Dendritic cell treated with granulocyte-macrophage colony-stimulating factor and Interleukin-4, amounts not matched to agents 40 ng/mL and 50 ng/mL, for 4 days (primary cell): ENCODE measurements around the gene CCL13.
A peak's percentile ranks its signal among the peaks of the same experiment; 100 is the strongest.

Experiments used
- H3K27ac Mint-ChIP-seq: one replicate; pipeline ENCODE4 v1.8.0; 2022; ENCODE audit warnings: mild to moderate bottlenecking, mixed read lengths
- H3K27me3 Mint-ChIP-seq: one replicate; pipeline ENCODE4 v1.8.0; 2022; ENCODE audit warnings: mild to moderate bottlenecking, mixed read lengths
- H3K36me3 Mint-ChIP-seq: one replicate; pipeline ENCODE4 v1.8.0; 2022; ENCODE audit warnings: low read depth, mixed read lengths
- H3K4me1 Mint-ChIP-seq: one replicate; pipeline ENCODE4 v1.8.0; 2022; ENCODE audit warnings: low read depth, mixed read lengths
- H3K4me3 Mint-ChIP-seq: one replicate; pipeline ENCODE4 v1.8.0; 2022; ENCODE audit warnings: mild to moderate bottlenecking, moderate library complexity, mixed read lengths
- H3K9me3 Mint-ChIP-seq: one replicate; pipeline ENCODE4 v1.8.0; 2022; ENCODE audit warnings: mixed read lengths
- intact Hi-C: fragments of 100-400 bp; cut with micrococcal nuclease; formaldehyde crosslinking; loops from one replicate; pipeline ENCODE4 v1.15.0; 2022

CCL13 gene

GRCh38 chr17:34367486-34368195 is 11.4 kb downstream of the CCL13 start:
- Mint-ChIP-seq H3K27me3 (peaks cover 9% of the 10 kb centered on the region), H3K27ac (no peak overlapping the region)

DNA sequence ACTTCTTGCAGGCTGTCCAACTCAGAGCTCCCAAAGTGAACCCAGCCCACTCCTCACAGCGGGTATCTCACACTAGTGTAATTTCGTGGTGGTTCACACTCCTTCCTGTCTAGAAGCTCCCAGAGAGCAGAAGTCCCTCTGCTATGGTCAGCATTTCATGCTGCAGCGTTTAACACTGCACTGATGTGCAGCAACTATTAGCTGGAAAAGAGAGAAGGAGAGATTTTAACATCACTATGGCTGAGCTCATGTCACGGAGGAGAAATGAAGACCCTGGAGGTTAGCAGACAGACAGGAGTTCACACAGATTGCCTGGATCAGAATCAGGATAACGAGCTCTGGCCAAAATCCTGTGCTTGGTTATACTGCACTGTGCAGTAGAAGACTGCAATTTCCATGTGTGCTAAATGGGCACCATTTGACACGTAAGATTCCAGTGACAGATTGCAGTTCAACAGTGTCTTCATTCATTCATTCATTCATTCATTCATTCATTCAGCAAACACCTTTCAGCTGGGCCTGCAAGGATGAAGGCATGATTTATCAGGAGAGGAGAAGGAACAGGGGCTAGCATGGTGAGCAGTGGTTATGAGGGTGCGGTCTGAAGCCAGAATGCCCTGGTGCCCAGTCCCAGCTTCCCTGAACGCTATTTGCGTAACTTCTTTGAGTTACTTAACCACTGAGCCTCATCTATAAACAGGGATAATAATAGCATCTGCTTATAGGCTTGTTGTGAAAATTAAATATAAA is 12.1 kb downstream of the CCL13 start:
- no peaks in the 10 kb centered on the region for H3K36me3 Mint-ChIP-seq
- H3K4me1 Mint-ChIP-seq, result peaks cover 1% of the 10 kb centered on the region
- intact Hi-C loops, result no loop called here
- H3K4me3 Mint-ChIP-seq, result no peak overlapping the region
- H3K27me3 Mint-ChIP-seq, result peaks cover 10% of the 10 kb centered on the region
- H3K9me3 Mint-ChIP-seq, result no peaks in the 10 kb centered on the region
- no peak overlapping the region for H3K27ac Mint-ChIP-seq

More at GRCh38 chr17:34367486-34368195, 11.4 kb downstream of the CCL13 start:
- Mint-ChIP-seq H3K4me3 (no peak overlapping the region), H3K36me3 (no peaks in the 10 kb centered on the region), H3K4me1 (peaks cover 9% of the 10 kb centered on the region), H3K9me3 (no peaks in the 10 kb centered on the region)
- intact Hi-C loops, result no loop called here

- Mint-ChIP-seq H3K4me3 (no peak overlapping the region), H3K27me3 (peaks cover 10% of the 10 kb centered on the region), H3K9me3 (no peaks in the 10 kb centered on the region), H3K27ac (no peak overlapping the region), H3K4me1 (no peaks in the 10 kb centered on the region), H3K36me3 (no peaks in the 10 kb centered on the region)
- intact Hi-C loops, result no loop called here
Observed at GRCh38 chr17:34368946-34369500, 12.7 kb downstream of the CCL13 start.

DNA sequence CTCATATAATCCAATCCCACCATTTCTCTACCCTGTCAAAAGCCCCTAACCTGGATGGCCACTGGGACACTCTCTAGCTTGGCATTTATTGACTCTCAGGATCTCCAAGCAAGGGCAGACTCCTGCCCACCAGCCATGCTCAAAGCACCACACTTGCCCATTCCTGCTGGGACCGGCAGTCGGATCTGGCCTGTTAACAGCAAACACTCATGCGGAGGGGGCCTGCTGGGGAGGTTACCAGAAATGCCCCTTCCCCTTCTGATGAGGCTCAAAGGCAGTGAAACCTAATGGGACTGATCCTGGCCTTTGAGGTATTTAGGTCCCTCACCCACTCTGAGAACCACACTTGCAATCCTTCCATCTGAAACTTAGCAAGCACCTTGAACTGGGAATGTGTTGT is 13.3 kb downstream of the CCL13 start:
- Mint-ChIP-seq H3K27me3 (peaks cover 8% of the 10 kb centered on the region), H3K27ac (peak overlapping the region; percentile 33), H3K9me3 (no peaks in the 10 kb centered on the region), H3K36me3 (no peaks in the 10 kb centered on the region), H3K4me3 (no peak overlapping the region), H3K4me1 (peaks cover under 1% of the 10 kb centered on the region)
- intact Hi-C loops, result no loop called here

GRCh38 chr17:34370376-34370996 is 14.2 kb downstream of the CCL13 start:
- no peak overlapping the region for H3K4me3 Mint-ChIP-seq
- no peaks in the 10 kb centered on the region for H3K36me3 Mint-ChIP-seq
- no peaks in the 10 kb centered on the region for H3K9me3 Mint-ChIP-seq
- H3K27ac Mint-ChIP-seq, result peak overlapping the region; percentile 37
- peaks cover 3% of the 10 kb centered on the region for H3K27me3 Mint-ChIP-seq
- intact Hi-C loops, result no loop called here
- peaks cover 7% of the 10 kb centered on the region for H3K4me1 Mint-ChIP-seq

DNA sequence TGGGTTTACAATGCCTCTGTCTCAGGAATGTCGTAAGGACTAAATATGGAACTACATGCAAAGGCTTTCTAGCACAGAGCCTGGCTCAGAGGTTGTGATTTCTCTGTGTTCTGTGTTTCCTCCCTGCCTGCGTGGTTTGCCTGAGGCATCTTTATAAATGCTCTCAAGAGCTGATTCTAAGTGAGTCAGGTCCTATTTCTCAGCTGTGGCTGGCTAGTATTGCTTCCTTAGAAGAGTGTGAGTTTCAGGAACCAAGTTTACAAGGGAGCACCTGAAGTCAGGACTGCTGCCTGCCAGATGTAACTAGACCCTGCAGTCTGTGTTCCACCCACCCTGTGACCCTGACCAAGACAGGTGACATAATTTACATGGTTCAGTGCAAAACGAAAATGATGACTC is 14.7 kb downstream of the CCL13 start:
- Mint-ChIP-seq H3K4me1 (peaks cover 12% of the 10 kb centered on the region), H3K9me3 (no peaks in the 10 kb centered on the region), H3K36me3 (no peaks in the 10 kb centered on the region), H3K27me3 (peaks cover 5% of the 10 kb centered on the region), H3K4me3 (no peak overlapping the region), H3K27ac (peak overlapping the region; percentile 37)
- intact Hi-C loops, result no loop called here

DNA sequence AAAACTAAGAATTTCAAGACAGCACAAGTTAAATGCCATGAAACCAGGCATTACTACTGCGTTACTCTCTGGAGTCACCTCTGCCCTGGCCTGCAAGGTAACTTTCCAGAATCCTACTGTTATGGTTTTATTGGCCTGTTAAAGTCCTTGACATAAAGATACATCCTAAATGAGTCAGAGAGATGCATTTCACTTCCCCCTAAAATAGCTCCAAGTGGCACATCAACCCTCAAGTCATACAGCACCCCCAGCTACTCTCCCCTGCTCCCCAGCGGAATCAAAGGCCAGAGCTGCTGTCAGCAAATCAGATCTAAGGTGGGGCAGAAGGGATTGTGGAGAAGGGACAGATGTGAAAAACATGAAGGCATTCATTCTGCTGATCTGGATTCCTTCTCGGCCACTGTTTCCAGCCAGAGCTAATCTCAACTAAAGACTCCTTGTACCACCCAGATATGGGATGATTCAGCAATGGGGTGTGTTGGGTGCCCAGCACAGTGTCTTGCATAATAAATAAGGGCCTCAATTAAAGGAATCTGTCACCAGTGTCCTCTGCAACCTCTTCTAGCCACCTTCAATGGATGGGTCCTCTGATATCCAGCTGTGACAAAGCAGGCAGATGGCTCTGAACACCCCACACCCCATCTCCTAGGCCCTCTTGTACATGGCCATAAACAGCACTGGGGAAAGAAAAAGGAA is 15.3 kb downstream of the CCL13 start:
- no peaks in the 10 kb centered on the region for H3K9me3 Mint-ChIP-seq
- intact Hi-C loops, result no loop called here
- H3K27ac Mint-ChIP-seq, result peak overlapping the region; percentile 37
- peaks cover 5% of the 10 kb centered on the region for H3K27me3 Mint-ChIP-seq
- peaks cover 18% of the 10 kb centered on the region for H3K4me1 Mint-ChIP-seq
- no peaks in the 10 kb centered on the region for H3K36me3 Mint-ChIP-seq
- H3K4me3 Mint-ChIP-seq, result no peak overlapping the region

DNA sequence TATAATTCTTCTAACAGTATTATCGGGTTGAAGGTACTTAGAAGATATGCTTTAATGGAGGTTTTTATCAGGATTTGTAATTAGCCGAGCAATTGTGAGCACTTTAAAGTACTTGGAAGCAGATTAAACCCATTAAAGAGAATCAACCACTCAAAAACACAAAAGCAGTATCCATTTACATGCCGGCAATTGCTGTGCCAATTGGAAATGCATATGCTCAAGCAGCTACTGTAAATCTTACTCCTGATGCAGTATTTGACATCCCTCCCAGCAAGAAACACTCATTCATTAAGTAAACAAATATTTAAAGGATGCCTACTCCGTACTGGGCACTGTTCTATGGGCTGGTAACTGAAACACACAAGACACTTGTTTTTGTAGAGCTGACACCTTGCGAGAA is 18.2 kb downstream of the CCL13 start:
- H3K27ac Mint-ChIP-seq, result no peak overlapping the region
- no peaks in the 10 kb centered on the region for H3K36me3 Mint-ChIP-seq
- no peak overlapping the region for H3K4me3 Mint-ChIP-seq
- peaks cover 40% of the 10 kb centered on the region for H3K4me1 Mint-ChIP-seq
- intact Hi-C loops, result no loop called here
- H3K27me3 Mint-ChIP-seq, result peaks cover 5% of the 10 kb centered on the region
- H3K9me3 Mint-ChIP-seq, result no peaks in the 10 kb centered on the region

DNA sequence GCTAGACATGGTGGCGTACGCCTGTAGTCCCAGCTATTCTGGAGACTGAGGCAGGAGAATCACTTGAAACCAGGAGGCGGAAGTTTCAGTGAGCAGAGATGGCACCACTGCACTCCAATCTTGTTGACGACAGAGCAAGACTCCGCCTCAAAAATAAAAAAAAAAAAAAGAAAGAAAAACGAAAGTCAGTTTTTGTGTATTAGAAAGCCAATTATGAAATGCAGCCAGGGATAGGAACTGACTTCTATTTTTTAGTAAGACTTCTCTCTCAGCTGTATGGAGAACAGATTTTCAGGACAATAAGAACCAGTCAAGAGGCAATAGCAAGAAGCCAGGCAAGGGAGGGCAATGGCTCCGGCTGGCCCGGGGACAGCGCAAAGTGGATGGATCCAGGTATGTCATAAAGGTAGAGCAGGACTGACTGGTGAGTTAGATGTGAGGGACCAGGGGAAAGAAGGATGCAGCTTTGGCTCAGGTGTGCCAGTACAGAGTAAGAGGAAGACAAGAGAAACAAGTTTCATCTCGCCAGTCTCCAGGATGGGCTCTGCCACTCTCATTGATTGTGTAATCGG is 19.2 kb downstream of the CCL13 start:
- Mint-ChIP-seq H3K27me3 (peaks cover 5% of the 10 kb centered on the region), H3K4me3 (no peak overlapping the region), H3K36me3 (no peaks in the 10 kb centered on the region), H3K9me3 (no peaks in the 10 kb centered on the region), H3K27ac (no peak overlapping the region), H3K4me1 (peaks cover 50% of the 10 kb centered on the region)
- intact Hi-C loops, result no loop called here

DNA sequence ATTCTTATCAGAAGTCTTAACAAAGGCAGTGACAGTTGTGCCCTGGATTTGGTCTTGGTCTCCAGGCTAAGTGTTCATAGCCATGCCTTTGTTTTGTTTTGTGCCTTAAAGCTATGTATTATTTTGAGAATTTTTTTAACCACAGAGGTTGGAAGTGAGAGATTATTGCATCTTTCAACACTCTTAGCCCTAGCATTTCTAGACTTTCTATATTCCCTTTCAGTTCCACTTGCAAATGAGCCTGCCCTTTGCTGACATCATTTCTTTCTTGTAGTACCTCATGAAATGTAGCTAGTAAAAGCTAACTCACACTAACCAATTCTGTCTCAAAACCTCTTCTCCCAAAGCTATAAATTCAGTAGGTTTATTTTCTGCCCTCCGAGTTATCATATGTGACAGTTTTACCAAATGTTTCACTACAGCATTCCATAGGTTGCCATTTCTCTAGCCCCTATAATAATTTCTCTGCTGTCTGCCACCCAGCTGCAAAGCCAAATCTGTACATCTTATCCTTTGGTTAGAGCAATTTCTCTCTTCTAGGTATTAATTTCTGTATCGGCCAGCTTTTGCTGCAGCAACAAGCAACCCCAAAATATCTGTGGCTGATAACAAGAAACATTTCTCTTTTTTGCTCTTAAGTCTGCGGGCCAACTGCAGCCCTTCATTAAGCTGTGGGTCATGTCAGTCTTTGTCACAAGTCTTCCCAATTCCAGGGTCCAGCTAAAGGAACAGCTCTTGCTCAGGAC is 21.0 kb downstream of the CCL13 start:
- Mint-ChIP-seq H3K4me3 (no peak overlapping the region), H3K27me3 (peaks cover 5% of the 10 kb centered on the region), H3K4me1 (peaks cover 62% of the 10 kb centered on the region), H3K36me3 (no peaks in the 10 kb centered on the region), H3K9me3 (no peaks in the 10 kb centered on the region), H3K27ac (peak overlapping the region; percentile 72)
- intact Hi-C loops, result no loop called here

DNA sequence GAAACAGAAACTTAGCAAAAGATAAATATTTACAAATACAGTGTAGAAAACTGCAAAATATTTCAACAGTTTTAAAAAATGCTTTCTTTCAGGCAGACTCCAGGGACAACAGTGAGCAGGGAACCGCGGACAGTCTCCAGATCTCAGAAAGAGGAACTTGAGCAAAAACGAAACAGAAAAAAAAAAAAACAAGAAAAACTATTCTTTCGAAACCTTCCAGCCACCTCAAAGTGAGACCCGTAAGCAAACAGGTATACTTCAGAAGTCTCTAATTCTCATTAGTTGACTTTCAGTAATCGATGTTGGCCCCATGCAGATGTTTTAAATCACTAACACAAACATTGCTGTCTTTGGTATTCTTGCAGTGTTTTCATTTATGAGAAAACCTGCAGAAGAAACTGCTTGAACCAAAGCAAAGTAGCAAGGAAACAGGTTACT is 22.4 kb downstream of the CCL13 start:
- Mint-ChIP-seq H3K27me3 (peaks cover 3% of the 10 kb centered on the region), H3K27ac (peak overlapping the region; percentile 72), H3K4me3 (peak overlapping the region; percentile 13), H3K4me1 (peaks cover 71% of the 10 kb centered on the region), H3K9me3 (no peaks in the 10 kb centered on the region), H3K36me3 (no peaks in the 10 kb centered on the region)
- intact Hi-C loops, result no loop called here

DNA sequence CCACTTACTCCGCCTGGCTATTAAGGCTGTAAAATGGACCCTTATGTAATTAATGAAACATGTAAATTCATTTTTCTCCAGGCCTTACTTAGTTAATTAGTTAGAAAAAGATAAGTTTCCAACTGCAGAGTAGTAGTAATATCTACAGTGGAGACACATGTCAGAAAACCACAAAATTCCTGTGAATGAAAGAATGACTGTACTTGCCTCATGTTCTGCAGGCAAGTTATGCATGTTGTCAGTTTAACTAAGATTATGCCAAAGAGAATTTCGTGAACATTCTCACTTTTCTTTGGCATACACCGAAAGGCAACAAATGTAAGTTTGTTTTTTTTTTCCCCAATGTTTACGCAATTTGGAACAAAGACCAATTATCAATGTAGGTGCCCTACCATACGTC is 23.6 kb downstream of the CCL13 start:
- peak overlapping the region; percentile 72 for H3K27ac Mint-ChIP-seq
- no peak overlapping the region for H3K4me3 Mint-ChIP-seq
- H3K27me3 Mint-ChIP-seq, result peaks cover 3% of the 10 kb centered on the region
- H3K9me3 Mint-ChIP-seq, result no peaks in the 10 kb centered on the region
- peaks cover 77% of the 10 kb centered on the region for H3K4me1 Mint-ChIP-seq
- no peaks in the 10 kb centered on the region for H3K36me3 Mint-ChIP-seq
- intact Hi-C loops, result no loop called here

GRCh38 chr17:34382621-34383124 is 26.4 kb downstream of the CCL13 start:
- Mint-ChIP-seq H3K4me1 (peaks cover 80% of the 10 kb centered on the region), H3K36me3 (no peaks in the 10 kb centered on the region), H3K27me3 (peaks cover 3% of the 10 kb centered on the region), H3K9me3 (no peaks in the 10 kb centered on the region), H3K27ac (peak overlapping the region; percentile 77), H3K4me3 (no peak overlapping the region)
- intact Hi-C loops, result no loop called here
